SK-N-SH treated with all-trans-retinoic acid at 6 μM for 48 hours (cell line): ENCODE results near the gene SLC22A3.

Experiments
- ATAC-seq: fragments of 200-7000 bp; cut with Tn5 transposase; 3 replicates; pipeline ENCODE4 v1.9.1; 2020; ENCODE audit warnings: mild to moderate bottlenecking, moderate library complexity
- ARNTL ChIP-seq: fragments of 450-650 bp; formaldehyde crosslinking; IDR thresholded peaks from 2 replicates; pipeline ENCODE4 v1.5.0; 2020; ENCODE audit warnings: low read depth, mild to moderate bottlenecking, moderate library complexity, borderline replicate concordance
- CSDC2 ChIP-seq: fragments of 250-450 bp; sonication (Bioruptor Pico); IDR thresholded peaks from 2 replicates; pipeline ENCODE4 v1.5.0; 2020; ENCODE audit warnings: mild to moderate bottlenecking, moderate library complexity
- ESRRG ChIP-seq: fragments of 250-450 bp; sonication (Bioruptor Pico); IDR thresholded peaks from 2 replicates; pipeline ENCODE4 v1.6.1; 2021; ENCODE audit warnings: mild to moderate bottlenecking
- GLIS3 ChIP-seq: fragments of 250-450 bp; sonication (Bioruptor Pico); IDR thresholded peaks from 2 replicates; pipeline ENCODE4 v1.5.0; 2020; ENCODE audit warnings: mild to moderate bottlenecking, moderate library complexity
- ISL1 ChIP-seq: fragments of 250-450 bp; sonication (Bioruptor Pico); IDR thresholded peaks from 2 replicates; pipeline ENCODE4 v2.1.2; 2022; ENCODE audit warnings: mild to moderate bottlenecking, moderate library complexity
- PATZ1 ChIP-seq: fragments of 250-450 bp; sonication (Bioruptor Pico); IDR thresholded peaks from 2 replicates; pipeline ENCODE4 v1.8.0; 2020; ENCODE audit warnings: mild to moderate bottlenecking, moderate library complexity, borderline replicate concordance
- RARB ChIP-seq: fragments of 250-450 bp; sonication (Bioruptor Pico); IDR thresholded peaks from 2 replicates; pipeline ENCODE4 v1.8.0; 2021; ENCODE audit warnings: mild to moderate bottlenecking, moderate library complexity
- TCF4 ChIP-seq: fragments of 250-450 bp; sonication (Bioruptor Pico); IDR thresholded peaks from 2 replicates; pipeline ENCODE4 v1.8.0; 2021; ENCODE audit warnings: mild to moderate bottlenecking, moderate library complexity, borderline replicate concordance
- TOX ChIP-seq: fragments of 250-450 bp; sonication (Bioruptor Pico); IDR thresholded peaks from 2 replicates; pipeline ENCODE4 v1.8.0; 2021; ENCODE audit warnings: mild to moderate bottlenecking, moderate library complexity, borderline replicate concordance
- TSHZ2 ChIP-seq: fragments of 250-450 bp; sonication (Bioruptor Pico); IDR thresholded peaks from 2 replicates; pipeline ENCODE4 v1.5.0; 2020; ENCODE audit warnings: mild to moderate bottlenecking, moderate library complexity
- ZC3H10 ChIP-seq: fragments of 250-450 bp; sonication (Bioruptor Pico); IDR thresholded peaks from 2 replicates; pipeline ENCODE4 v1.5.1; 2021; ENCODE audit warnings: mild to moderate bottlenecking, moderate library complexity
- ZFP3 ChIP-seq: fragments of 250-450 bp; sonication (Bioruptor Pico); IDR thresholded peaks from 2 replicates; pipeline ENCODE4 v1.5.0; 2020; ENCODE audit warnings: mild to moderate bottlenecking, moderate library complexity
- ZFP30 ChIP-seq: fragments of 450-650 bp; formaldehyde crosslinking; IDR thresholded peaks from 2 replicates; pipeline ENCODE4 v1.5.0; 2022; ENCODE audit warnings: mild to moderate bottlenecking, moderate library complexity
- ZNF565 ChIP-seq: fragments of 450-650 bp; formaldehyde crosslinking; conservative IDR thresholded peaks from 2 replicates; pipeline ENCODE4 v1.5.0; 2020; ENCODE audit warnings: low read depth, mild to moderate bottlenecking, moderate library complexity
- ZNF70 ChIP-seq: fragments of 450-650 bp; formaldehyde crosslinking; IDR thresholded peaks from 2 replicates; pipeline ENCODE4 v1.5.0; 2020; ENCODE audit warnings: mild to moderate bottlenecking, moderate library complexity
- ZNF8 ChIP-seq: fragments of 450-650 bp; formaldehyde crosslinking; IDR thresholded peaks from 2 replicates; pipeline ENCODE4 v1.5.0; 2020; ENCODE audit warnings: mild to moderate bottlenecking, moderate library complexity
- TF ChIP-seq, protein P1 (sequence below): fragments of 250-450 bp; sonication (Bioruptor Pico); IDR thresholded peaks from 2 replicates; pipeline ENCODE4 v1.8.0; 2021; ENCODE audit warnings: low read depth, mild to moderate bottlenecking, moderate library complexity, borderline replicate concordance
- TF ChIP-seq, protein P2 (sequence below): fragments of 250-450 bp; sonication (Bioruptor Pico); IDR thresholded peaks from 2 replicates; pipeline ENCODE4 v1.5.1; 2021; ENCODE audit warnings: mild to moderate bottlenecking, moderate library complexity
- TF ChIP-seq, protein P3 (sequence below): fragments of 250-450 bp; sonication (Bioruptor Pico); IDR thresholded peaks from 2 replicates; pipeline ENCODE4 v1.5.1; 2020; ENCODE audit warnings: low read depth, mild to moderate bottlenecking, moderate library complexity

SLC22A3 gene

DNA sequence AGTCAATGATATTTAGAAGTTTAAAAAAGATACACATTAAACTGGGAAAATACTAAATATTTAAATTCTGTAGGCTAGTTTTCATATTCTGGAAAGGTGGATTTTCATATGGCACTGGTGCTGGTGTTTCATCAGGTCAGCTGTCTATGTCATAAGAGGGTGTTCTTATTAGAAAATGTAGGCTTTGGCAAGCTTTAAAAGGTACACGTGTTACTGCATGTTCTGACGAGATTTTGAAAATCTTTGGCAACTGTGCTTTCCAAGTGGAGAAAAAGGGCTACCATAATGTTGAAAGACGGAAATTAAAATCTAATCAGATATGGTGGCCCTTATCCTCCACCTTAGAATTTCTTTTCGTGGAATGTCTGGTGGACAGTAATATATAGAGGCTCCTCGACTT lies 30.0 kb downstream of the SLC22A3 start:
- no peak for ATAC-seq
- TF ChIP-seq ESRRG (CRISPR knock-in tag) (no peak), GLIS3 (CRISPR knock-in tag) (no peak)

DNA sequence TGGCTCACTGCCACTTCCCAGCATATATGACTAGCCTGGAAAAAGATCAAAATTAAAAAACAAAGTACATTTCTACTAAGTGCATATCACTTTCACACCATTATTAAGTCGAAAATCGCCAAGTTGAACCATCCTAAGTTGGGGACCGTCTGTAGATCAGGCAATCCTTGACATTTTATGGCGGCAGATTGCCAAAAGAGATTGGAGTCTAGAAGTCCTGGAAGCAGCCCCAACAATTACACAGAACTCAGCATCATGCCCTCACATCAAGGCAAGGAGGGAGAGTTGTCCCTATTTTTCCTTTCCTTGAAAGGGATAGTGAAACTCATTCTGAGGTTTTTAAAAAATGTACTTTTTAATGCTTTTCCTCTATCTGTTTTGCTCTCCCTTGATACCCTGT lies 30.7 kb downstream of the SLC22A3 start:
- no peak for TF ChIP-seq GLIS3 (CRISPR knock-in tag)
- TF ChIP-seq TCF4 = no peak
- no peak for TF ChIP-seq ZFP30 (CRISPR knock-in tag)
- no peak for TF ChIP-seq ARNTL (CRISPR knock-in tag)
- TF ChIP-seq ZC3H10 = no peak
- TF ChIP-seq, protein P1, sequence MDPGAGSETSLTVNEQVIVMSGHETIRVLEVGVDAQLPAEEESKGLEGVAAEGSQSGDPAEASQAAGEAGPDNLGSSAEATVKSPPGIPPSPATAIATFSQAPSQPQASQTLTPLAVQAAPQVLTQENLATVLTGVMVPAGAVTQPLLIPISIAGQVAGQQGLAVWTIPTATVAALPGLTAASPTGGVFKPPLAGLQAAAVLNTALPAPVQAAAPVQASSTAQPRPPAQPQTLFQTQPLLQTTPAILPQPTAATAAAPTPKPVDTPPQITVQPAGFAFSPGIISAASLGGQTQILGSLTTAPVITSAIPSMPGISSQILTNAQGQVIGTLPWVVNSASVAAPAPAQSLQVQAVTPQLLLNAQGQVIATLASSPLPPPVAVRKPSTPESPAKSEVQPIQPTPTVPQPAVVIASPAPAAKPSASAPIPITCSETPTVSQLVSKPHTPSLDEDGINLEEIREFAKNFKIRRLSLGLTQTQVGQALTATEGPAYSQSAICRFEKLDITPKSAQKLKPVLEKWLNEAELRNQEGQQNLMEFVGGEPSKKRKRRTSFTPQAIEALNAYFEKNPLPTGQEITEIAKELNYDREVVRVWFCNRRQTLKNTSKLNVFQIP (CRISPR knock-in tag) = no peak
- no peak for TF ChIP-seq ISL1 (CRISPR knock-in tag)
- no peak for TF ChIP-seq ZNF565 (CRISPR knock-in tag)
- TF ChIP-seq RARB = no peak
- no peak for TF ChIP-seq CSDC2 (CRISPR knock-in tag)
- TF ChIP-seq, protein P2, sequence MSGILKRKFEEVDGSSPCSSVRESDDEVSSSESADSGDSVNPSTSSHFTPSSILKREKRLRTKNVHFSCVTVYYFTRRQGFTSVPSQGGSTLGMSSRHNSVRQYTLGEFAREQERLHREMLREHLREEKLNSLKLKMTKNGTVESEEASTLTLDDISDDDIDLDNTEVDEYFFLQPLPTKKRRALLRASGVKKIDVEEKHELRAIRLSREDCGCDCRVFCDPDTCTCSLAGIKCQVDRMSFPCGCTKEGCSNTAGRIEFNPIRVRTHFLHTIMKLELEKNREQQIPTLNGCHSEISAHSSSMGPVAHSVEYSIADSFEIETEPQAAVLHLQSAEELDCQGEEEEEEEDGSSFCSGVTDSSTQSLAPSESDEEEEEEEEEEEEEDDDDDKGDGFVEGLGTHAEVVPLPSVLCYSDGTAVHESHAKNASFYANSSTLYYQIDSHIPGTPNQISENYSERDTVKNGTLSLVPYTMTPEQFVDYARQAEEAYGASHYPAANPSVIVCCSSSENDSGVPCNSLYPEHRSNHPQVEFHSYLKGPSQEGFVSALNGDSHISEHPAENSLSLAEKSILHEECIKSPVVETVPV (CRISPR knock-in tag) = no peak
- TF ChIP-seq TOX (CRISPR knock-in tag) = no peak
- no peak for TF ChIP-seq PATZ1 (CRISPR knock-in tag)
- no peak for ATAC-seq

DNA sequence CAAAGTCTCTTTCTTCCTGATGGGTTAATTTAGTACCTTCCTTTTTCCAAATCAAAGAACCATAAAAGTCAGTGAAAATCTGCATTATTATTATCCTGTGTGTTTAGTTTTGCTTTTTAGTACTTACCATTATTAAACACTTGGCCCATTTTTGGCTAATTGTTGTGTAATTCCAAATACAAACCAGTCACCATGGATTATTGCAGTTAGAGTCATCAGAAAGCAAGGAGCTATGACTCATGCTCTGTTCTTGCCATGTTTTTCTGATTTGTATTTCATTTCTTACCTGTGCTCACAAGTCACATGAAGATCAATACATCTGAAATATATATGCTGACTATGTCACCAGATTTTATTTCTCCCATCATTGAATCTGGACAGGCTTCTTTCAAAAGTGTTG lies 31.3 kb downstream of the SLC22A3 start:
- no peak for TF ChIP-seq ZC3H10
- TF ChIP-seq, protein P2 (CRISPR knock-in tag) = no peak
- TF ChIP-seq GLIS3 (CRISPR knock-in tag) = no peak
- TF ChIP-seq ESRRG (CRISPR knock-in tag) = no peak
- no peak for TF ChIP-seq ARNTL (CRISPR knock-in tag)
- no peak for TF ChIP-seq ZFP3 (CRISPR knock-in tag)
- no peak for ATAC-seq

- no peak for ATAC-seq
- TF ChIP-seq ZNF565 (CRISPR knock-in tag) (no peak), ARNTL (CRISPR knock-in tag) (no peak), ZNF8 (CRISPR knock-in tag) (no peak), ZFP30 (CRISPR knock-in tag) (no peak), GLIS3 (CRISPR knock-in tag) (no peak), ZFP3 (CRISPR knock-in tag) (no peak), ESRRG (CRISPR knock-in tag) (no peak), TCF4 (no peak), PATZ1 (CRISPR knock-in tag) (no peak), TSHZ2 (CRISPR knock-in tag) (no peak), ISL1 (CRISPR knock-in tag) (no peak), ZNF70 (no peak)
- TF ChIP-seq, protein P3, sequence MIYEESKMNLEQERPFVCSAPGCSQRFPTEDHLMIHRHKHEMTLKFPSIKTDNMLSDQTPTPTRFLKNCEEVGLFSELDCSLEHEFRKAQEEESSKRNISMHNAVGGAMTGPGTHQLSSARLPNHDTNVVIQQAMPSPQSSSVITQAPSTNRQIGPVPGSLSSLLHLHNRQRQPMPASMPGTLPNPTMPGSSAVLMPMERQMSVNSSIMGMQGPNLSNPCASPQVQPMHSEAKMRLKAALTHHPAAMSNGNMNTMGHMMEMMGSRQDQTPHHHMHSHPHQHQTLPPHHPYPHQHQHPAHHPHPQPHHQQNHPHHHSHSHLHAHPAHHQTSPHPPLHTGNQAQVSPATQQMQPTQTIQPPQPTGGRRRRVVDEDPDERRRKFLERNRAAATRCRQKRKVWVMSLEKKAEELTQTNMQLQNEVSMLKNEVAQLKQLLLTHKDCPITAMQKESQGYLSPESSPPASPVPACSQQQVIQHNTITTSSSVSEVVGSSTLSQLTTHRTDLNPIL = no peak
- TF ChIP-seq, protein P2 (CRISPR knock-in tag) = no peak
These were observed 34.8 kb downstream of the SLC22A3 start for GRCh38 chr6:160382946-160383345.
